ENCODE results near the gene PCDH9.

The PCDH9 gene

DNA sequence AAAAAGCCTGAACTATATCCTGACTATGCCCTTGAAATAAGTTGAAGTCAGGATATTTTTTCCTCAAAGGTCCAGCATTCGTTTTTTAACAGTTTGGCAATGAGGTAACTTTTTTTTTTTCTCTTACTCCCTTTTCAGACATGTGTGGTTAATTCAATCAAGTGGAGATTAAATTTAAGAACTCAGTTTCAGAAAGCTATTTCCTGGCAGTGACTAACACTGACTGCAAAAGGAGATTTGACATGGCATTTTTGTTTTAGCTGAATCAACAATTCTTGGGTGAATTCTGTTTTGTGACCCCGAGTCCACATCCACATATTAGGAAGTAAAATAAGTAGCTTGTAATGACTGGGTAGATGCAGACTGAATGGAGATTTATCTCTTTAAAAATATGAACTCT is 716.4 kb downstream of the PCDH9 start:
- H3K4me3 Mint-ChIP-seq: no peak overlapping the region
- peaks cover 7% of the 10 kb centered on the region for H3K9me3 Mint-ChIP-seq
- H3K4me1 Mint-ChIP-seq: no peaks in the 10 kb centered on the region
- ATAC-seq (ENCODE audit: low read depth) (no peak), DNase-seq (ENCODE audit: low spot score in 2 of 2) (no peak)
- no peaks in the 10 kb centered on the region for H3K27me3 Mint-ChIP-seq
- no peak overlapping the region for H3K27ac Mint-ChIP-seq
- H3K36me3 Mint-ChIP-seq: no peaks in the 10 kb centered on the region

DNA sequence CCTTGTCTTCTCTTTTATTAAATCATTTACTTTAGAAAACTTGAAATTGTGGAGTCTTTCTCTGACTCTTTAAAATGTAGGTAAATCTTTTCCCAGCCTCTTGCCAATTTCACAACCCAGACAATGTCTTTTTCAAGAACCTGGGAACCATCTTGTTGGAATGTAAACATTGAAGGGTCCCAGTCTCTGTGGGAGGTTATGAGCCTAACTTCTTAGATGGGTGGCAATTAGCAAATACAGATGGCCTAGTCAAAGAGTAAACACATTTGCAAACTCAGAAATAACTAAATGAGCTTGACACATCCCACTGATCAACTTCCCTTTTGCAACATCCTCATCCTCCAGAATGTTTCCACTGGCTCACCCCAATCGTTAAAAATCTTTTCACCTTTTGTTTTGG is 721.0 kb downstream of the PCDH9 start:
- Mint-ChIP-seq H3K9me3 (peaks cover 1% of the 10 kb centered on the region), H3K4me3 (no peak overlapping the region), H3K27ac (no peak overlapping the region), H3K27me3 (no peaks in the 10 kb centered on the region), H3K36me3 (no peaks in the 10 kb centered on the region), H3K4me1 (no peaks in the 10 kb centered on the region)
- ATAC-seq (ENCODE audit: low read depth) (no peak), DNase-seq (ENCODE audit: low spot score in 2 of 2) (no peak)

DNA sequence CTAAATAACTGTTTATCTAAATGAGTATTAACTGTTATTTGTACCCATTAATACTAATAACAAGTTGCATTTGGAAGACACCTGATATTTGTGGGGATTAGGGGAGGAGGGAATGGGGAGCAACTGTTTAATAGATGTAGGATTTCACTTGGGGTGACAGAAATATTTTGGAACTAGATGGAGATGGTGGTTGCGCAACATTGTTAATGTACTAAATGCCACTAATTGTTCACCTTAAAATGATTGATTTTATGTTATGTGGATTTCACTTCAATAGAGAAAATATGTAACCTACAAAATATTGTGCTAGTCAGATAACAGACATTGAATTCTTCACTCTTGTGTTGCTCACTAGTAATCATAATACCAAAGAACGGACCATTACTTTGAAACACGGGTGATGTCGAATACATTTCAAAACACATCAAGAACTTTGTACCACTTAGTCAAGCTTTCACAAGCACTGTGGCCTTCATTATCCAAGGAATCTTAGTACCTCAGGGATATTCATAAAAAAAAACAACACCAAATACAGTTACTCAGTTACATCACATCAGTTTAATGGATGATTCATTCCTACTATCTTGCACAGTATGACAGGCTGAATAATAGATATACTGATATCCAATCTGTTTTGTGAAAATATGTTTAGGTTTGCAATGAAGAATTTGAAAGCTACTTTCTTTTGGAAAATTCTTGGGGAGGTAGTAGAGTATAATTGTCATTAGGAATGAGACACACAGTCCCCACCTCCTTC is 721.8 kb downstream of the PCDH9 start:
- H3K27me3 Mint-ChIP-seq: no peaks in the 10 kb centered on the region
- no peak overlapping the region for H3K27ac Mint-ChIP-seq
- no peak for ATAC-seq (ENCODE audit: low read depth)
- peaks cover 1% of the 10 kb centered on the region for H3K9me3 Mint-ChIP-seq
- no peaks in the 10 kb centered on the region for H3K4me1 Mint-ChIP-seq
- no peaks in the 10 kb centered on the region for H3K36me3 Mint-ChIP-seq
- DNase-seq (ENCODE audit: low spot score in 2 of 2): no peak
- H3K4me3 Mint-ChIP-seq: no peak overlapping the region

DNA sequence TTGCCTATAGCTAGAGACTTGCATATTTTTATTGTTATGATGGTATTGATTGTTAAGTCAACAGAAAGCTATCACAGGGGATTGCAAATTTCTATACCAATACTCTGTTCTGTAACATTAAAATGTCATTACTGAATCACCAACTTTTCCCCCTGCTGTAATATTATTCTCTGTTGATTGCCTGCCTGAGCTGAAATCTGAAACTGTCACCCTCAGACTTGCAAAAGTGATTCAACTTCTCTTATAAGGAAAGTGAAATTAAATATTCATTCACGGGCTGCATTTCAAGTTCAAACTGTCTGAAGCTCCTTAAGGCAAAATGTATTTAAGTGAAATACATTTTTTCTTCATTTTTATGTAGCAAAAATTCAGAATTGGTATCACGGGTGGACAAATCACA is 723.2 kb downstream of the PCDH9 start:
- H3K4me1 Mint-ChIP-seq: no peaks in the 10 kb centered on the region
- no peak overlapping the region for H3K27ac Mint-ChIP-seq
- no peak overlapping the region for H3K4me3 Mint-ChIP-seq
- no peak for DNase-seq (ENCODE audit: low spot score in 2 of 2)
- no peaks in the 10 kb centered on the region for H3K36me3 Mint-ChIP-seq
- H3K9me3 Mint-ChIP-seq: no peaks in the 10 kb centered on the region
- no peaks in the 10 kb centered on the region for H3K27me3 Mint-ChIP-seq
- no peak for ATAC-seq (ENCODE audit: low read depth)

DNA sequence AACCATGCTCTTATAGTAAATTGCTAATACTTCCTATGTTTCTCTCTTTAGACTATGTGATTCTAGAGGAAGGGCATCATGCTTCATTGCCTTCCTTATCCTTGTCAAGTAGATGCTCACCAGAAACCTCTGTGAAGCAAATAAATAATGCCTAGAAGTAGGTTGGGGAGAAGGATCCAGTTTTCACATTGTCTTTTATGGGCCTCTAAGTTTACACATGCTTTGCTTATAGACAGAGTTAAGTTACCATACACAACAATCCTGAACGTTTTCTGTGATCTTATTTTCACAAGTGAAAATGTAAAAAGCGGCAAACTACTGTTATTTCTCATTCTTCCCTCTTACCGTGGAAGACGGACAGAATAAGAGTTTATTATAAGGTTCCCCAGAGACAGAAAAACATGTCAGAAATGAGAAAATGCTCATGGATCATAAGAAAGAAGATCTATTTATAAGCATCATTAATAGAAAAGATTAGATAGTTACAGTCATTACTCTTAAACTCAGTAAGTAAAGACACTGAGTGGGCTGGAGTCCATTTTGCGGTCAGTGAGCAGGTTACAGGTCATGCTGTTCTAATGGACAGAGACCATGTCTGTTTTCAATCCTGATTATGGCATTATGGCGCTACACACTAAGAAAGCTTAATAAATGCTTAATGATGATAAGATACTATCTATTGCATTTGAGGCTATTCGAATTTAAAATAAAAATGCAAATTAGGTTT is 723.9 kb downstream of the PCDH9 start:
- no peaks in the 10 kb centered on the region for H3K27me3 Mint-ChIP-seq
- ATAC-seq (ENCODE audit: low read depth) (no peak), DNase-seq (ENCODE audit: low spot score in 2 of 2) (no peak)
- no peaks in the 10 kb centered on the region for H3K36me3 Mint-ChIP-seq
- H3K27ac Mint-ChIP-seq: no peak overlapping the region
- H3K4me1 Mint-ChIP-seq: no peaks in the 10 kb centered on the region
- no peak overlapping the region for H3K4me3 Mint-ChIP-seq
- no peaks in the 10 kb centered on the region for H3K9me3 Mint-ChIP-seq

DNA sequence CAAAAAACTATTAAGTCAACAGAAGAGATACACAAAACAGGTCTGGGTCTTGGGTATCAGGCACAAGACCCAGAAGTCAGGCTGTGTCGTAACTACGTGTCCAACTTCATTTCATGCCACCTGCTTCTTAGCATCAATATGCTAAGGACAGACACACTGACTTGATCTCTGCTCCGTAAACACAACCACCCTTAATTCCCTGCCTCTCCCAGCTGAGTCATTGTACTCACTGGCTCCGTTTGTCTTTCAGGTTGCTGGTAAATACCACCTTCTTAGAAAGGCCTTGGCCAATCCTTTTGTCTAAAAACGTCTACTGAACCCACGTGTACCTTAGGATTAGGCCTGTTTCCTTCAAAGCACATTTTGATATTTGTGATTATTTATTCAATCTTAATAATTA is 726.2 kb downstream of the PCDH9 start:
- ATAC-seq (ENCODE audit: low read depth) (no peak), DNase-seq (ENCODE audit: low spot score in 2 of 2) (no peak)
- H3K9me3 Mint-ChIP-seq: no peaks in the 10 kb centered on the region
- no peaks in the 10 kb centered on the region for H3K27me3 Mint-ChIP-seq
- no peak overlapping the region for H3K27ac Mint-ChIP-seq
- no peaks in the 10 kb centered on the region for H3K36me3 Mint-ChIP-seq
- H3K4me1 Mint-ChIP-seq: no peaks in the 10 kb centered on the region
- H3K4me3 Mint-ChIP-seq: no peak overlapping the region

DNA sequence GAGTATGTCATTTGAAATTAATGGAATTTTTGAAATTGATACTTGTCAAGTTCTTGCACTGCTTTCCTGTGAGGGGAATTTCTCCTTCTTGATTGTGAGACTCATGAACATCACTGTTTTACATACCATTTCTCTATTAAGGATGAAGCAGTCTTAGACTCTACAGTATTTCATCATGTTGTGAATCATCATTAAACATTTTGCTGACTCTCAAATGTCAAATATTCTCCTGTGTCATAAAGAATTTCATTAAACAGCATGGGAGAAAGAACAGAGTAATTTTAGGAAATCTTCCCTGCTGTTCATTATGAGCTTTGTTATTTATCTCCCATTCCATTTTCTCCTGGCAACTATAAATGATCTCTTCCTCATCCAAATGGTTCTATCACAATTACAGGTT is 729.0 kb downstream of the PCDH9 start:
- ATAC-seq (ENCODE audit: low read depth): no peak
- H3K4me1 Mint-ChIP-seq: no peaks in the 10 kb centered on the region

DNA sequence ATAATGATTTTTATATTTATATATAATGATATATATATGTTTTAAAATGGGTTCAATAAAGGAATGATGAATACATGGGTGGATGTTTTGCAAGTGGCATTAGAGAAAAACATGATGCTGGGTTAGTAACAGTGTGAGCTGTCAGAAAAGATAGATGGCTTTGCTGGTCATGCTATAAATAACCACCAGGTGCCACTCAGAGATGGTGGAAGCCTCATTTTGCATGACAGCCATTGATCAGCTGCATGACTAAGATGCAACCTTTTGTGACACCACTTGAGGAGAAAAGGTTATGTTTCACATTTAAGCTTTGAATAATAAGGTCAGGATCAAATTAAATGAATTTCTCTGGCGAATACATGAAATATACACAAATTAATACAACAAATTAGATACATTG is 737.7 kb downstream of the PCDH9 start:
- Mint-ChIP-seq H3K27ac (no peak overlapping the region), H3K36me3 (no peaks in the 10 kb centered on the region), H3K4me3 (no peak overlapping the region), H3K4me1 (no peaks in the 10 kb centered on the region), H3K9me3 (peaks cover 2% of the 10 kb centered on the region), H3K27me3 (no peaks in the 10 kb centered on the region)
- ATAC-seq (ENCODE audit: low read depth) (no peak), DNase-seq (ENCODE audit: low spot score in 2 of 2) (no peak)

More for the DNA sequence above, 729.0 kb downstream of the PCDH9 start:
- Mint-ChIP-seq H3K27me3 (no peaks in the 10 kb centered on the region), H3K9me3 (no peaks in the 10 kb centered on the region), H3K36me3 (no peaks in the 10 kb centered on the region), H3K4me3 (no peak overlapping the region), H3K27ac (no peak overlapping the region)
- no peak for DNase-seq (ENCODE audit: low spot score in 2 of 2)

DNA sequence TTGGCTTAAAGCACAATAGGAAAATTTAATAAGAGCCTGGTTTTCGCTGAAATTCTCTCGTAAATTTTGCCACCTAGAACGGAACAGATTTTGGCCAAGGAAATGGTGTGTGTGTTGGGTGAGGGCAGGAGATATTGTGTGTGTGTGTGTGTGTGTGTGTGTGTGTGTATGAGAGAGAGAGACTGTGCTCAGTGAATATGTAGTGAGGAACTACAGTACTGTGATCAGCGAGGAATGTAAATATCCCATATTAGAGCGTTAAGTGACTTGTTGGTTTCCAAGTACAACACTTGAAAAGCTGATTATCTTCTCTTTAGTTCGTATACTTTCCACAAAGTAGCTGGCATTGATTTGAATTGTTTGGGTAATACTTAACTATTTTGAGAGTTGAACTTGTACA is 738.9 kb downstream of the PCDH9 start:
- Mint-ChIP-seq H3K27ac (no peak overlapping the region), H3K27me3 (no peaks in the 10 kb centered on the region), H3K4me3 (no peak overlapping the region), H3K9me3 (peaks cover 2% of the 10 kb centered on the region), H3K36me3 (no peaks in the 10 kb centered on the region), H3K4me1 (no peaks in the 10 kb centered on the region)
- ATAC-seq (ENCODE audit: low read depth): no peak
- DNase-seq (ENCODE audit: low spot score in 2 of 2): no peak

DNA sequence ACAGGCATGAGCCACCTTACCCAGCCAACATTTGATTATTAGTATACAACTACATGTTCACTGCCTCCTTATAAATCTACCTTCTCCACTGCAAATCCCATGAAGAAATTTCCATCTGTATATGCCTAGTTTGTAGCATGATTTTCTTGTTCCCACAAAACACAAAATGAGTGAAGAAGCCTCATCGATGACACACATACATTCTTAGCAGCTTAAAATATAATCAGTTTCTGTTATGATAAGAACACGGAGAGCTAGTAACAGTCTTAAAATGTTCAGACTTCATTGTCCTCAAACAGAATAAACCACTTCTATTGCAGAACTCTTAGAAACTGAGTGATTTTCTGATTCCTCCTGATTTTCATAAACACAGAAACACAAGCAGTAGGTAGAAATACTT is 740.5 kb downstream of the PCDH9 start:
- H3K4me3 Mint-ChIP-seq: no peak overlapping the region
- ATAC-seq (ENCODE audit: low read depth) (no peak), DNase-seq (ENCODE audit: low spot score in 2 of 2) (no peak)
- H3K36me3 Mint-ChIP-seq: no peaks in the 10 kb centered on the region
- H3K27ac Mint-ChIP-seq: no peak overlapping the region
- H3K9me3 Mint-ChIP-seq: peaks cover 3% of the 10 kb centered on the region
- no peaks in the 10 kb centered on the region for H3K4me1 Mint-ChIP-seq
- no peaks in the 10 kb centered on the region for H3K27me3 Mint-ChIP-seq

DNA sequence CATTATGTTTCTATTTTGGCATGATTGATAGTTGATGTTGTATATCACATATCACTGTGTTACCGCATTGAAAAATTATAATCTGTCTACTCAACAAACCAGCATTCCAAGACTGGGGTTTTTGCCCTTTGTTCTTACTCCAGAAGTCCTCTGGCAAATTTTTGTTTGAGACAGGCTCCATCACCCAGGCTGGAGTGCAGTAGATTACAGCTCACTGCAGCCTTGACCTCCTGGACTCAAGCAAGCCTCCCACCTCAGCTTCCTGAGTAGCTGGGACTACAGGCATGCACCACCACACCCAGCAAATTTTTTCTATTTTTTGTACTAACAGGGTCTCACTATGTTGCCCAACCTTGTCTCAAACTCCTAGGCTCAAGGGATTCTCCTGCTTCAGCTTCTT is 741.0 kb downstream of the PCDH9 start:
- no peak overlapping the region for H3K27ac Mint-ChIP-seq
- H3K36me3 Mint-ChIP-seq: no peaks in the 10 kb centered on the region

DNA sequence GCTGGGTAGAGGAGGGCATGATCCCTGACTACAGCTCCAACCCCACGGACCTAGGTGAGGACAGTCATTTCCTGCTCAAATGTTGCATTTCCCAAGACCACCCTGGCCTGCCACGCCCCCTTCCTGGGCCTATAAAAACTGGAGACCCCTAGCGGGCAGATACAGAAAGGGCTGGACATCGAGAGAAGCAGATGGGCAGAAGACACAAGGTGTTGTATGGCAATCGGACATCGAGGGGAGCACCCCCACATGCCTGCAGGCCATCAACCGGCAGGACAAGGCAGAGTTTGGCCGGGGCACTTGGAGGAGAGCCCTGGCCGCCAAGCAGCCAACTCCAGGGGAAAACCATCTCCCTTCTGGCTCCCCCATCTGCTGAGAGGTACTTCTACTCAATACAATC is 746.4 kb downstream of the PCDH9 start:
- Mint-ChIP-seq H3K4me3 (no peak overlapping the region), H3K9me3 (peaks cover 7% of the 10 kb centered on the region), H3K36me3 (no peaks in the 10 kb centered on the region), H3K27me3 (no peaks in the 10 kb centered on the region), H3K27ac (no peak overlapping the region), H3K4me1 (no peaks in the 10 kb centered on the region)
- ATAC-seq (ENCODE audit: low read depth): no peak
- DNase-seq (ENCODE audit: low spot score in 2 of 2): no peak

More for the DNA sequence above, 741.0 kb downstream of the PCDH9 start:
- Mint-ChIP-seq H3K4me1 (no peaks in the 10 kb centered on the region), H3K27me3 (no peaks in the 10 kb centered on the region), H3K9me3 (peaks cover 3% of the 10 kb centered on the region), H3K4me3 (no peak overlapping the region)
- no peak for DNase-seq (ENCODE audit: low spot score in 2 of 2)
- ATAC-seq (ENCODE audit: low read depth): no peak

DNA sequence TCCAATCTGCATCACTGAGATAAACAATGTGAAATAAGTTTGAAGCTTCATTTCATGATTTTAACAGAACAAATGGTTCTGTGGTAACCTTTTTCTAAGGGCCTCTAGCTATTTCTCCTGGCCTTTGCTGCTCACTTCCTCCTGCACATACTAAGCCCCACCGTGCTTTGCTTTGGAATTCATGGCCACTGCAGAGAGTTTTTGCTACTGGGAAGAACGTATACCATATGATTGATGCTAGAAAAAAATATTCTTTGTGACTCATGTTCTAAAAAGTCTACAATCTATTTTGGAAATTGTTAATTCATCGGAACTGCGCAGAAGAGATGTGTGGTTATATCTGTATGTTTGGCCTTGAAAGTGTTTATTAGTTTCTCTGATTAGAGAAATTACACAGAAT is 747.3 kb downstream of the PCDH9 start:
- Mint-ChIP-seq H3K27ac (no peak overlapping the region), H3K4me3 (no peak overlapping the region), H3K9me3 (peaks cover 7% of the 10 kb centered on the region), H3K36me3 (no peaks in the 10 kb centered on the region), H3K27me3 (no peaks in the 10 kb centered on the region), H3K4me1 (no peaks in the 10 kb centered on the region)
- no peak for DNase-seq (ENCODE audit: low spot score in 2 of 2)
- ATAC-seq (ENCODE audit: low read depth): no peak

DNA sequence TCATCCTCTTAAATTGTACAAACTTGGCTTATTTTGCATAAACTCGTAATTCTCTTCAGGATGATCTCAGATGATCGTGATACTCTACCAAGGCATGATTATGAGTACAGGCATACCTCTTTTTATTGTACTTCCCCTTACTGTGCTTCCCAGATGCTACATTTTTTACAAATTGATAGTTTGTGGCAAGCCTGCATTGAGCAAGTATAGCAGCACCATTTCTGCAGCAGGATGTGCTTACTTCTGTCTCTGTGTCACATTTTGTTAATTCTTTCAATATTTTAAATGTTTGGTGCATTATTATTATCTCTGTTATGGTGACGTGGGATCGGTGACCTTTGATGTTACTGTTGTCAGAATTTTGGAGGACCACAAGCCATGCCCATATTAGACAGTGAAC is 752.3 kb downstream of the PCDH9 start:
- Mint-ChIP-seq H3K9me3 (peaks cover 5% of the 10 kb centered on the region), H3K27me3 (no peaks in the 10 kb centered on the region), H3K27ac (no peak overlapping the region), H3K4me3 (no peak overlapping the region), H3K36me3 (no peaks in the 10 kb centered on the region), H3K4me1 (no peaks in the 10 kb centered on the region)
- ATAC-seq (ENCODE audit: low read depth) (no peak), DNase-seq (ENCODE audit: low spot score in 2 of 2) (no peak)

DNA sequence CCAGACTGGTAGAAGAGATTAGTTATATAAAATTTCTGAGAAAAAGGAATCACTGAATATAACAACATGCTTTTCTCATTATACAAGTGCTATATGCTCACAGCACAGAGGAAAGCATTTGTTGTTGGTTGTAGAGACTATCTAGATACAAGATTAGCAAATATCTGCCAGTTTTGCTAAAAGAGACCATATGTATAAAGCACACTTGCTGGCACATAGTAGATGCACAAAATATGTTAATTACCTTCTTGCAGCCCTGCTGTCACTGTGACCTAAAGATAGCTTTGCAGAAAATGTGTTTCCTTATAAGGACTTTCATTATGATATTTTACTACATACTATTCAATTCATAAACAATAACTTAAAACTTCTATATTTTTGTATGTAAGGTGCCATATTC is 755.1 kb downstream of the PCDH9 start:
- Mint-ChIP-seq H3K4me1 (no peaks in the 10 kb centered on the region), H3K9me3 (peaks cover 3% of the 10 kb centered on the region), H3K27me3 (no peaks in the 10 kb centered on the region), H3K4me3 (no peak overlapping the region), H3K36me3 (no peaks in the 10 kb centered on the region), H3K27ac (no peak overlapping the region)
- no peak for ATAC-seq (ENCODE audit: low read depth)
- DNase-seq (ENCODE audit: low spot score in 2 of 2): no peak

All from memory B cell (primary cell).